Type B pancreatic cell (in vitro differentiated cells): Measurements from ENCODE around the gene TMEM184B. TPM values are rescaled to one million over a fixed set of nuclear protein-coding genes. Genes with fewer than 3 reads are reported as not detected.

Source experiments
- DNase-seq: peaks from one replicate; pipeline ENCODE4 v3.0.0; 2021; ENCODE audit warnings: mixed read lengths; ENCODE audit not compliant: unreplicated experiment; ENCODE audit errors: extremely low spot score
- H3K27ac Mint-ChIP-seq: 2 replicates; pipeline ENCODE4 v1.8.0; 2021; ENCODE audit warnings: mild to moderate bottlenecking, mixed read lengths
- H3K27me3 Mint-ChIP-seq: 2 replicates; pipeline ENCODE4 v1.8.0; 2021; ENCODE audit warnings: mixed read lengths
- H3K36me3 Mint-ChIP-seq: 2 replicates; pipeline ENCODE4 v1.8.0; 2021; ENCODE audit warnings: mixed read lengths
- H3K4me1 Mint-ChIP-seq: one replicate; pipeline ENCODE4 v1.8.0; 2021; ENCODE audit warnings: mixed read lengths; ENCODE audit not compliant: unreplicated experiment
- H3K4me3 Mint-ChIP-seq: 2 replicates; pipeline ENCODE4 v1.8.0; 2021; ENCODE audit warnings: mild to moderate bottlenecking, mixed read lengths
- H3K9me3 Mint-ChIP-seq: 2 replicates; pipeline ENCODE4 v1.8.0; 2021; ENCODE audit warnings: mixed read lengths
- CTCF ChIP-seq: fragments of 200-600 bp; sonication (generic); conservative IDR thresholded peaks from 2 replicates; pipeline ENCODE4 v1.5.0; 2021; ENCODE audit warnings: antibody characterized with exemption, mild to moderate bottlenecking
- total RNA-seq: library from RNA; stranded (reverse); gene quantifications from 2 replicates; pipeline ENCODE4 v1.2.1, GENCODE V29; 2021; ENCODE audit warnings: low replicate concordance

TMEM184B gene
- total RNA-seq, 1 donor from 2014 or later = 66.7 TPM

- H3K4me3 Mint-ChIP-seq = no peak overlapping the region
- no peaks in the 10 kb centered on the region for H3K27me3 Mint-ChIP-seq
- no peaks in the 10 kb centered on the region for H3K9me3 Mint-ChIP-seq
- no peak for DNase-seq
- H3K36me3 Mint-ChIP-seq = peaks cover 10% of the 10 kb centered on the region
- TF ChIP-seq CTCF = no peak
- peaks cover 24% of the 10 kb centered on the region for H3K4me1 Mint-ChIP-seq
- peak overlapping the region; percentile 97 for H3K27ac Mint-ChIP-seq
Measured at GRCh38 chr22:38220163-38220562, 52.6 kb downstream of the TMEM184B start.

GRCh38 chr22:38219632-38220031 is 53.2 kb downstream of the TMEM184B start:
- TF ChIP-seq CTCF = no peak
- H3K36me3 Mint-ChIP-seq = peaks cover 14% of the 10 kb centered on the region
- peaks cover 28% of the 10 kb centered on the region for H3K4me1 Mint-ChIP-seq
- H3K27ac Mint-ChIP-seq = peak overlapping the region; percentile 97
- H3K9me3 Mint-ChIP-seq = no peaks in the 10 kb centered on the region
- no peaks in the 10 kb centered on the region for H3K27me3 Mint-ChIP-seq
- no peak for DNase-seq
- H3K4me3 Mint-ChIP-seq = peak overlapping the region; percentile 29

- H3K27ac Mint-ChIP-seq = peak overlapping the region; percentile 97
- H3K4me3 Mint-ChIP-seq = peak overlapping the region; percentile 52
- H3K4me1 Mint-ChIP-seq = peaks cover 28% of the 10 kb centered on the region
- peaks cover 14% of the 10 kb centered on the region for H3K36me3 Mint-ChIP-seq
- TF ChIP-seq CTCF = no peak
- no peaks in the 10 kb centered on the region for H3K9me3 Mint-ChIP-seq
- DNase-seq = no peak
- no peaks in the 10 kb centered on the region for H3K27me3 Mint-ChIP-seq
Measured at GRCh38 chr22:38218661-38219622, 53.9 kb downstream of the TMEM184B start.

GRCh38 chr22:38215156-38216038 is 57.4 kb downstream of the TMEM184B start:
- Mint-ChIP-seq H3K27ac (peak overlapping the region; percentile 92), H3K4me3 (peak overlapping the region; percentile 69), H3K4me1 (peaks cover 37% of the 10 kb centered on the region), H3K27me3 (peaks cover 10% of the 10 kb centered on the region), H3K36me3 (peaks cover 25% of the 10 kb centered on the region), H3K9me3 (no peaks in the 10 kb centered on the region)
- no peak for DNase-seq
- no peak for TF ChIP-seq CTCF

GRCh38 chr22:38214302-38215056 is 58.3 kb downstream of the TMEM184B start:
- Mint-ChIP-seq H3K4me3 (peak overlapping the region; percentile 74), H3K4me1 (peaks cover 37% of the 10 kb centered on the region), H3K27ac (peak overlapping the region; percentile 92), H3K36me3 (peaks cover 27% of the 10 kb centered on the region), H3K27me3 (peaks cover 10% of the 10 kb centered on the region), H3K9me3 (no peaks in the 10 kb centered on the region)
- TF ChIP-seq CTCF = peak; percentile 54
- DNase-seq = peak; percentile 84
